NK-92 treated with Interleukin-12 subunit alpha and Interleukin-12 subunit beta, amount 100 ng/mL, for 24 hours (cell line): Measurements from ENCODE around the gene NDUFB8.

Source experiments
- DNase-seq: peaks from one replicate; lab custom pipeline; 2025; lab: John Stamatoyannopoulos, UW

Gene NDUFB8

GRCh38 chr10:100506596-100507356, 22.9 kb downstream of the NDUFB8 start:
- DNase-seq: peak; percentile 50

- DNase-seq: no peak
Observed at GRCh38 chr10:100505164-100505563, 24.5 kb downstream of the NDUFB8 start.

- DNase-seq: no peak
Observed at GRCh38 chr10:100504096-100504495, 25.6 kb downstream of the NDUFB8 start.

DNA sequence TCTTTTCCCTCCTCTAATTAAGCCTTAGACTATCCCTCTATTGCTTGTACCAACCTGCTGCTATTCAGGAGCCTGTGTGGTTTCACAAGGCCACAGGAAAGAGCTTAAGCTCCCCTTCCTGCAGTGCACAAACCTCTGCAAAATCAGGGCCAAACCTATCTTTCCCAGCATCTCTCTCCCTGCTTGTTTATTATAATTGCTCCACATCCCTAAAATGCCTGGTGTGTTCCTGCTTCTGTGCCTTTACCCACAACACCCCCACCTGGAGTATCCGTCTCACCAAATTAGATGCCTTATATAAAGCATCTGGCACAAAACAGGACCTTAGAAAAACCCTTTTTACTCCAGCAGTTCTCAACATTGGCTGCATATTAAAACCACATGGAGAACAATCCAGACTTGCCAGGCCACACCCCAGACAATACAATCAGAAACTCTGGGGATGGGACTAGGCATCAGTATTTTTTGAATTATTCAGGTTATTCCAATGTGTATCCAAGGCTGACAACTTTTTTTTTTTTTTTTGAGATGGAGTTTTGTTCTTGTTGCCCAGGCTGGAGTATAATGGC, 26.7 kb downstream of the NDUFB8 start:
- DNase-seq: no peak

DNA sequence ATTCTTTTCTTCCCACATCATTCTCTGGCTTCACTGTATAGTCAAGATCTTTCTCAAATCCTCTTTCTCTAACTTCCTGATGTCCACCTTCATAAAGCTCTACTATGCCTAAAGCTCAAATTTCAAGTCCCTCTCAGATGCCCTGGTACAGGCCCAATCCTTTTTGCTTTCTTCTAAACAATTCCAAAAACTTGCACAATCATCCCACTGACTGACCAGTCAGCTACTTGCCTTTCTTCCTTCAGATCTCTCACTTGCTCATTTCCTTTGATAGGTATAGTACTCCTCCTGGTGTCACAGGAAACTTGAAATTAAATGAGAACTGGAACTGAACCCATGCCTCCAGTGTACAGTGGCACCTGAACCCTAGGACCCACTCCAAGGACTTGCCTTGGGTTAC, 28.2 kb downstream of the NDUFB8 start:
- no peak for DNase-seq

DNA sequence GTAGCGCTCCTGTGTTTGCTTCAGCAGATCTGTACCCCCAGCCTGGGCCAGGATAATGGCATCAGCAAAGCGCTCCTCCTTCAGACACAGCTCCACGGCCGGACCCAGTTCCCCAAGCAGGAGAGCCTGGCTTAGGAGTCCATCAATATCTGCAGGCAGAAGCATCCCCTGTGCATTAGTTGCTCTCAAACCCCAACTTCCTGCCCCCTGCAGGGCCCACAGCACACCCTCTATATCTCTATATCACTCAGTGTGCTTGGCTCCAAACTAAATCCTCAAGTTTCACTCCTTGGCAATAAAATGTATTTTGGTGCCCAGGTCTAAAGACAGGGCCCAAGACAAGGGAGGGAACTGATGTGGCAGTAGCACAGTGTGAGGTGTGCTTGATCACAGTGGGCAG, 31.6 kb downstream of the NDUFB8 start:
- DNase-seq: no peak

DNA sequence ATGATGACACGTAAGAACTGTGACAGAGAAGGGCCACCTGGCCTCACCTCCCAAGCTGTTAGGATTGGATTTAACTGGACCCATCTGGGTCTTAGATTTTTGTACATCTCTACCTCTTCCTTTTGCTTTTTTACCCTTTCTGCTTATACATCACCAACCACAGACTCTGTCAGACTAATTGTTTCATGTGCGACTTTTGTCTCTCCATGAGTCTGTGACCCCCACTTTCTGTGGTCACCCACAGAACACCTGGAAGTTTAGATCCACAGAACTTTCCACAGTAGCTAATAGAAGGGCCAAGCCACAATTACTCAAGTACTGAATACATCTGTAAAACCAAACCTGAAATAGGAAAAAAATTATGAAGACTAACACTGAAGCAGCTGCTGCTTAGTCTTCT, 33.1 kb downstream of the NDUFB8 start:
- DNase-seq: no peak

GRCh38 chr10:100490531-100490930, 39.1 kb downstream of the NDUFB8 start:
- no peak for DNase-seq

DNA sequence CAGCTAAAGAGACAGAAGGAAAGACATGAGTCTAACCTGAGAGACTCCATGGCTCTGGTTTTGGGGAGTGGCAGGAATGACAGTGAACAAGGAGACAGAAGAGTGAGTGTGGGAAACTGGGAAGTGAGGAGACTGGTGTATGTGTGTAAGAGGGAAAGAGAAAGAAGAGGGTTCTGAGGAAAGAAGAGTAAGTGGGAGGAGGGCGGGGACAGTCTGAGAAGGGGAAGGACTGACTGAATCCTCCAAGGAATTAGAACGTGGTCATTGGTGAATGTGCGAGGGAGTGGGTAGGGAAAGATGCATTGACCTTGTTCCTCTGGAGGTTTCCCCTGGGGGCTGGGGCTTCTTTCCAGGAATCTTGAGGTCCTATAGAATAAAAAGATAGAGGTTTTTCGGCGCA, 40.3 kb downstream of the NDUFB8 start:
- no peak for DNase-seq

- DNase-seq: no peak
Observed at GRCh38 chr10:100487529-100487928, 42.1 kb downstream of the NDUFB8 start.

GRCh38 chr10:100485801-100486495, 43.7 kb downstream of the NDUFB8 start:
- no peak for DNase-seq

DNA sequence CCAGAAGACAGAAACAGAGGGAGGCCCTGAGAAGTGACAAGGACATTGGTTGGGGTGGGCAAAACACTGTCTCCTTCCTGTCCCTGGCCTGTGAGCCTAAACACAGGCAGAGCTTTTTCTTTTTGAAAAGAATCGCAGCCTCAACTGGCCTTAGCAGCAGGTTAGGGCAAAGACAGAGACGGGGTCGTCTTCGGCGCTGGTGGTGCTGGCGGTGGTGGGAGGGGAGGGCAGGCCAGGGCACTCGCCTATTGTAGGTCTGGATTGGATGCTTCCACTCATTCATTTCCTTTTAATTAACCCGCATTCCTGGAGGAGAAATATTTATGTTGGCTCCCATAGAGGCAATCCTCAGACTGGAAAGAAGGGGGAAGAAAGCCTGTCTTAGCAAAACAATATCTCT, 44.3 kb downstream of the NDUFB8 start:
- no peak for DNase-seq

GRCh38 chr10:100483876-100484666, 45.6 kb downstream of the NDUFB8 start:
- DNase-seq: no peak

DNA sequence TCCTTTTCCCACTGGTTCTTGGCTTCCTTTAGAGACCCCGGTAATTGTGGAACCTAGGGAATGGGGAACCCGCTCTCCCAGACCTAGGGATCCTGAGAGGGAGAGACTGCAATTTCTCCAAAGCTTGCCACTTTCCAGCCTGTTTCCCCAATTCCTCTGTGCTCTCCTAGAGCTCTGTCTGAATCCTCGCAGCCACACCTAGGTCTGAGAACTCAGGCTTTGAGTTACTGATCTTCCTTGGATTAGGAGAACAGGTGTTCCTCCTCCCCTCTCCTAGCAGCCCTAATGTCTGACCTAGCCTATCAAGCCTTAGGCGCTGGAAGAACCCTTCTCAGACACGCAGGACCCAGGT, 46.9 kb downstream of the NDUFB8 start:
- DNase-seq: no peak

- DNase-seq: no peak
Observed at GRCh38 chr10:100482181-100482833, 47.4 kb downstream of the NDUFB8 start.

DNA sequence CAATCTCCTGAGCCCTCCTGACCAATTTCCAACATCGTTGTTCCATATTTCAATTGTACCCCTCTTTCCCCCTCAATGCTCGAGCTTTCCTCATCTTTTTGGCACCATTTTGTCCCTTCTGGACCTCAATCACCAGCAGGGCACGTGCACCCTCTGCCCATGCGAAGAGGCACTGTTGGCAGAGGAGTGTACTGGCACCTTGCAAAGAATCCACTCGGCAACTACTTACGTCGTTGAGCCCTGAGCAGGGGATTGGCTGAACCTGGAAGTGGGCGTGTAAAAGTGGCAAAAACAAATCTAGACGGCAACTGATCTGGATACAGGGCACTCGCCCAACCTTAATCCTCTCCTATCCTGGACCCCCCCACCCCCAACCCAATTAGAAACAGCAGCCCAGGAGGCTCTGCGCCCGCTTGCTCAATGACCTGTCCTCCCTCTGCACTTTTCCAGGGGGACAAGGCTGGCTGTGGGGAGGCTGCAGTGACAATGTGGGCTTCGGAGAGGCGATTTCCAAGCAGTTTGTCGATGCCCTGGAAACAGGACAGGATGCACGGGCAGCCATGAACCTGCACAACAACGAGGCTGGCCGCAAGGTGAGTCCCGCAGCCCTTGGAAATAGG, 48.1 kb downstream of the NDUFB8 start:
- no peak for DNase-seq

GRCh38 chr10:100480002-100480401, 49.7 kb downstream of the NDUFB8 start:
- no peak for DNase-seq

DNA sequence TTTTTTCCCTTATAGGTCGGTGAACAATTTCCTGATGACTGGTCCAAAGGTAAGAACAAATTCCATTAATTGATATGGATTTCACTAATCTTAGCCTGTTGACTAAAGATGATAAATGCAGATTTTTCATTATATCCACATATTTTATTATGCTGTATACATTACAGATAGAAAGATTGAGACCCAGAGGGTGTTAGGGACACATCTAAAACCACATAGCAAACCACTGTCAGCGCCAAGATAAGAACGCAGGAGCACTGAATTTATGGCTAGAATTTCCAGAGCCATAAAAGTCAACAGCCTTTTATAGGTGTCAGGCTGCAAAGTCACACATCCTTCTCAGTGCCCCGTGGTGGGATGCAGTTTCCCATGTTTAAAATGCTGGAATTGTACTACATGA, 50.6 kb downstream of the NDUFB8 start:
- no peak for DNase-seq

DNA sequence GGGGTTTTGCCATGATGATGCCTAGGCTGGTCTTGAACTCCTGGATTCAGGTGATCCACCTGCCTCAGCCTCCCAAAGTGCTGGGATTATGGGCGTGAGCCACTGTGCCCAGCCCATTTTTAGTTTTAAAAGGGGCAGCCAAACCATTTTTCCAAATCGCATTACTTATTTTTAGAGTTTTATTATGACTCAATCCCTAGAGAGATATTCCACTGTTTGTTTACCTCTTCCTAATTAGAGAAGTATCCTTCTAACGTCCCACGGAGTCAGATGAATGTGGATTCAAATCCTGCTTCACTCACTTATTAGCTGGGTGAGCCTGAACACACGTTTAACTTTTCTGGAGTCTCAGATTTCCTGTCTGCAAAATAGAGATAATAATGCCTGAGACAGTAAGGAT, 51.7 kb downstream of the NDUFB8 start:
- DNase-seq: no peak
